PC-3 (cell line): ENCODE data around the gene DDAH2. TPM values are rescaled to one million over a fixed set of nuclear protein-coding genes. Genes with fewer than 3 reads are reported as not detected.

Experiments
- ATAC-seq: fragments of 200-7000 bp; cut with Tn5 transposase; 2 replicates; pipeline ENCODE4 v1.9.1; 2020; ENCODE audit warnings: mild to moderate bottlenecking, moderate library complexity
- BruUV-seq: library from RNA; stranded (reverse); fragments of 400-500 nt; replicated peaks from 2 replicates; lab custom pipeline; 2021; lab: Mats Ljungman, UMichigan
- CTCF ChIA-PET: fragments of 300-600 bp; sonication (Branson Sonifier 250); formaldehyde crosslinking; loops from one replicate; lab custom pipeline; 2022; ENCODE audit warnings: antibody characterized with exemption; lab: Charles Lee
- POLR2A ChIA-PET: fragments of 300-600 bp; sonication (Branson Sonifier 250); formaldehyde crosslinking; loops from one replicate; lab custom pipeline; 2022; ENCODE audit warnings: antibody characterized with exemption; ENCODE audit not compliant: unreplicated experiment; lab: Charles Lee
- DNase-seq: peaks from one replicate; pipeline ENCODE4 v3.0.0-alpha.2; 2015
- H2AFZ ChIP-seq: fragments of 300-600 bp; sonication (generic); 2 replicates; pipeline ENCODE4 v1.6.0; 2016; ENCODE audit warnings: antibody characterized with exemption, low read length
- H3F3A ChIP-seq: fragments of 300-600 bp; sonication (generic); one replicate; pipeline ENCODE4 v1.6.0; 2017; ENCODE audit warnings: antibody characterized with exemption, low read length, control low read depth, mild to moderate bottlenecking; ENCODE audit not compliant: unreplicated experiment
- H3K27ac ChIP-seq: fragments of 300-600 bp; sonication (generic); 2 replicates; pipeline ENCODE4 v1.5.1; 2016; ENCODE audit warnings: mild to moderate bottlenecking, low read length
- H3K27me3 ChIP-seq: fragments of 300-600 bp; sonication (generic); 2 replicates; pipeline ENCODE4 v1.6.1; 2016; ENCODE audit warnings: low read length, mixed read lengths
- H3K36me3 ChIP-seq: fragments of 300-600 bp; sonication (generic); 2 replicates; pipeline ENCODE4 v1.6.1; 2016; ENCODE audit warnings: low read depth, mixed run types, low read length, mixed read lengths
- H3K4me1 ChIP-seq: fragments of 300-600 bp; sonication (generic); 2 replicates; pipeline ENCODE4 v1.5.1; 2016; ENCODE audit warnings: low read length; ENCODE audit not compliant: insufficient read depth
- H3K4me2 ChIP-seq: fragments of 300-600 bp; sonication (generic); 2 replicates; pipeline ENCODE4 v1.6.0; 2016; ENCODE audit warnings: low read length
- H3K4me3 ChIP-seq: fragments of 300-600 bp; sonication (generic); 2 replicates; pipeline ENCODE4 v1.5.1; 2016; ENCODE audit warnings: mild to moderate bottlenecking, low read length, mixed read lengths
- H3K79me2 ChIP-seq: fragments of 300-600 bp; sonication (generic); 2 replicates; pipeline ENCODE4 v1.6.1; 2017; ENCODE audit warnings: low read length, mixed read lengths
- H3K9ac ChIP-seq: fragments of 300-600 bp; sonication (generic); 2 replicates; pipeline ENCODE4 v1.6.0; 2016; ENCODE audit warnings: mild to moderate bottlenecking, low read length
- H3K9me2 ChIP-seq: fragments of 300-600 bp; sonication (generic); replicated peaks from 2 replicates; pipeline ENCODE4 v1.6.1; 2016; ENCODE audit warnings: mixed run types, low read length, mixed read lengths
- H3K9me3 ChIP-seq: fragments of 300-600 bp; sonication (generic); 2 replicates; pipeline ENCODE4 v1.6.1; 2016; ENCODE audit warnings: low read length, mixed read lengths
- H4K20me1 ChIP-seq: fragments of 300-600 bp; sonication (generic); 2 replicates; pipeline ENCODE4 v1.6.1; 2016; ENCODE audit warnings: low read length, mixed read lengths
- CTCF ChIP-seq: fragments of 300-600 bp; sonication (generic); conservative IDR thresholded peaks from 2 replicates; pipeline ENCODE4 v1.5.1; 2017; ENCODE audit warnings: antibody characterized with exemption, low read depth, mild to moderate bottlenecking, low read length
- EZH2 ChIP-seq: fragments of 300-600 bp; sonication (generic); IDR thresholded peaks from one replicate; pipeline ENCODE4 v1.6.1; 2017; ENCODE audit warnings: antibody characterized with exemption, mild to moderate bottlenecking, low read length; ENCODE audit not compliant: unreplicated experiment
- EZH2phosphoT487 ChIP-seq: fragments of 300-600 bp; sonication (generic); IDR thresholded peaks from 2 replicates; pipeline ENCODE4 v1.6.1; 2018; ENCODE audit warnings: mild to moderate bottlenecking, antibody characterized with exemption, low read length, borderline replicate concordance
- intact Hi-C: fragments of 100-400 bp; cut with micrococcal nuclease; formaldehyde crosslinking; loops from 2 replicates; pipeline ENCODE4 v1.9.0; 2023
- total RNA-seq: library from RNA; depleted of rRNA; stranded (reverse); fragments of >200 nt; gene quantifications from 2 replicates; pipeline ENCODE4 v1.2.3, GENCODE V29; 2014

DDAH2 gene
- total RNA-seq, 1 experiment from 2014 or later = 65.5 TPM

DNA sequence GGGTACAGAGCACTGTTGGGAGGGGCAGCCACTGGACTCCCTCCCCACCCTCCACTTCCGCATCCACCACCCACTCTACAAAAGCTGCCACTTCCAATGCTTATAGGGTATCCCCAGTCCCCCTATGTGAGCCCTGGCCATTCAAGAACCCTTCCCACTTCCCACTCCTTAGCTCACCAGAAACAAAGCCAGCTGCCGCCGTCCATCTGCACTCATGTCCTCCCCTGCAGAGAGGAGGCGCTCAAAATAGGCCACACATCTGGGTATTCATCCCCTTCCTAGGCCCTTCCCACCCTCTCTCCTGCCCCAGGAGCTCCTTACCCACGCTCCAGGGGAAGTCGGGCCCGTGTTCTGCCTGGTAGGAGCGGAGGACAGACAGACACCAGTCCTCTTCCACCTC, 41.8 kb downstream of the DDAH2 start:
- H3K4me3 ChIP-seq = no peak overlapping the region
- TF ChIP-seq EZH2phosphoT487 = no peak
- TF ChIP-seq CTCF = no peak
- TF ChIP-seq EZH2 = no peak
- no peaks in the 10 kb centered on the region for H4K20me1 ChIP-seq
- no peaks in the 10 kb centered on the region for H3K9me2 ChIP-seq
- no peak overlapping the region for H3K27ac ChIP-seq
- peaks cover 8% of the 10 kb centered on the region; the same call in 1 of the 2 replicates for H3K36me3 ChIP-seq
- no peak overlapping the region for H2AFZ ChIP-seq
- ATAC-seq (no peak), DNase-seq (no peak)
- no peaks in the 10 kb centered on the region for H3K79me2 ChIP-seq
- BruUV-seq = no TSS peak
- intact Hi-C loops = loop anchor here (10.0 kb wide), 2 partner anchors 147 to 177 kb away; partner anchors contain the start of gene NEU1
- CTCF ChIA-PET = no interaction called here
- no peak overlapping the region for H3K4me2 ChIP-seq
- H3K27me3 ChIP-seq = no peaks in the 10 kb centered on the region
- no peaks in the 10 kb centered on the region for H3K9me3 ChIP-seq
- no peak overlapping the region for H3K9ac ChIP-seq
- no peaks in the 10 kb centered on the region for H3F3A ChIP-seq
- POLR2A ChIA-PET = no interaction called here
- 0 out of 2 replicates have a peak, but pooled peaks cover 3% of the 10 kb centered on the region for H3K4me1 ChIP-seq

GRCh38 chr6:31686483-31686882, 42.6 kb downstream of the DDAH2 start:
- peaks cover 3% of the 10 kb centered on the region; the same call in 1 of the 2 replicates for H3K4me1 ChIP-seq
- TF ChIP-seq EZH2phosphoT487 = no peak
- no peak for TF ChIP-seq EZH2
- no peak for TF ChIP-seq CTCF
- no peak overlapping the region for H3K4me3 ChIP-seq
- peaks cover 8% of the 10 kb centered on the region; the same call in 1 of the 2 replicates for H3K36me3 ChIP-seq
- H3K27ac ChIP-seq = no peak overlapping the region
- no peaks in the 10 kb centered on the region for H3K9me3 ChIP-seq
- H3K9ac ChIP-seq = no peak overlapping the region
- H4K20me1 ChIP-seq = no peaks in the 10 kb centered on the region
- no TSS peak for BruUV-seq
- ATAC-seq (no peak), DNase-seq (no peak)
- ChIA-PET POLR2A (no interaction called here), CTCF (no interaction called here)
- H3K9me2 ChIP-seq = no peaks in the 10 kb centered on the region
- H3K27me3 ChIP-seq = no peaks in the 10 kb centered on the region
- no peaks in the 10 kb centered on the region for H3K79me2 ChIP-seq
- intact Hi-C loops = loop anchor here (10.0 kb wide), 2 partner anchors 148 to 178 kb away; partner anchors contain the start of gene NEU1
- no peaks in the 10 kb centered on the region for H3F3A ChIP-seq
- H3K4me2 ChIP-seq = no peak overlapping the region
- no peak overlapping the region for H2AFZ ChIP-seq

DNA sequence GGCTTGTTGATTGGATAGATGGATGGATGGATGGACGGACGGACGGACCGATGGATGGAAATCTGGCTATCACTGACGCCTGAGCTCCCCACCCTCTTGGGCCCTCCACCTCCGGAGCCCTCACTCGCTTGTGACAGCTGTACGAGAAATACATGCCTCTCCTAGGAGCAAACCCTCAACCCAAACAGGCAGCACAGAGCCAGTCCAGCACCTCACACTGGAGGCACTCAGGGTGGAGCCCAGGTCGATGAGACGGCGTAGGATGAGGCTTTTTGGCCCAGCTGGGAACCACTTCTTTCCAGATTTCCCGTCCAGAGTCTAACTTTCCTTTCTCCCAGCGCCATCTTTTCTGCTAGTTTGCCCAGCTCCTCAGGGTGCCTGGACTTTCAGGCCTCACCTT, 45.5 kb downstream of the DDAH2 start:
- H3F3A ChIP-seq = no peaks in the 10 kb centered on the region
- no peaks in the 10 kb centered on the region for H3K9me2 ChIP-seq
- H3K36me3 ChIP-seq = peaks cover 4% of the 10 kb centered on the region; the same call in 1 of the 2 replicates
- no peaks in the 10 kb centered on the region for H4K20me1 ChIP-seq
- no peak overlapping the region for H3K9ac ChIP-seq
- H3K27me3 ChIP-seq = no peaks in the 10 kb centered on the region
- TF ChIP-seq EZH2phosphoT487 (no peak), EZH2 (no peak), CTCF (no peak)
- no TSS peak for BruUV-seq
- H3K4me2 ChIP-seq = no peak overlapping the region
- DNase-seq (no peak), ATAC-seq (no peak)
- POLR2A ChIA-PET = no interaction called here
- H3K4me3 ChIP-seq = no peak overlapping the region
- no peaks in the 10 kb centered on the region for H3K9me3 ChIP-seq
- intact Hi-C loops = loop anchor here (10.0 kb wide), 2 partner anchors 151 to 181 kb away; partner anchors contain the start of gene NEU1
- H2AFZ ChIP-seq = no peak overlapping the region
- H3K4me1 ChIP-seq = peaks cover 10% of the 10 kb centered on the region
- no peak overlapping the region for H3K27ac ChIP-seq
- CTCF ChIA-PET = no interaction called here
- H3K79me2 ChIP-seq = no peaks in the 10 kb centered on the region
